ENCODE results near the gene MLKL.

DNA sequence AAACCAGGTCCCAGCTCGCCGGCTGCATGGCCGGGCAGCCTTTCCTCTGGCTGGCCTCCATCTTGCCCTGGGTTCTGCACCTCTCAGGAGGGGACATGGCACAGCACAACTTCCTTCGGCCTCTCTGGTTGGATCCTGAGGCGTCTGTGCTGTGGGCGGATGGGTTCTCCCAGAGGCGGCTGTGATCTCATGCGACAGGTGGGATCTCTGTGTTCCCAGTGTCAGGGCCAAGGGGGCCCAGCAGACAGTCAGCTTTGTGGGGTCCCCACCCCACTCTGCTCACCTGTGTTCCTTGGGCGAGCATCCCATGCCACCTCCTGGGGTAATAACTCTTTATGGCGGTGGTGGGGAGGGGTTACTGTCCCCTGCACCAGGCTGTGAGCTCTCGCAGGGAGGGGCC is 38.2 kb upstream of the MLKL start:
- TF ChIP-seq POLR2A (IDR thresholded peaks at IDR 0.05; ENCODE audit: low read length) (no peak), GATA1 (IDR thresholded peaks at IDR 0.05; ENCODE audit: low read depth, low read length) (no peak)

Data from erythroblast (primary cell).